Lower leg skin (tissue), 4 donors: Measurements from ENCODE around the gene TSC2. TPM values are rescaled to one million over a fixed set of nuclear protein-coding genes. Genes with fewer than 3 reads are reported as not detected.

Experiments
- DNase-seq, 2 donors: peaks; one replicate each; pipeline ENCODE4 v3.0.0-alpha.2; 2019; ENCODE audit warnings: low spot score in 2 of 2
- H3K4me3 ChIP-seq: fragments of 200-600 bp; sonication (generic); 2 replicates; pipeline ENCODE4 v1.5.1; 2017; ENCODE audit warnings: mild to moderate bottlenecking, low read depth; ENCODE audit not compliant: poor library complexity, severe bottlenecking
- POLR2A ChIP-seq, 2 donors: fragments of 450-650 bp; IDR thresholded peaks; one replicate each; pipeline ENCODE4 v1.6.1; 2016 to 2017; ENCODE audit warnings: antibody characterized with exemption in 2 of 2, mild to moderate bottlenecking in 1 of 2, moderate library complexity in 1 of 2
- WGBS, 2 donors: methylation state at CpG; one replicate each; pipeline ENCODE4 v1.1.5; 2018; 5-methylcytosine and 5-hydroxymethylcytosine counted together
- intact Hi-C: fragments of 100-400 bp; cut with DNase I; formaldehyde crosslinking; loops from one replicate; pipeline ENCODE4 v1.15.0; 2023; ENCODE audit warnings: low total_unique reads
- total RNA-seq, 4 donors: library from RNA; depleted of rRNA; stranded (reverse); fragments of >200 nt; gene quantifications; one replicate each; pipeline ENCODE4 v1.1.0, GENCODE V29; 2016
- TF ChIP-seq, protein P1 (sequence below), 3 donors: fragments of 450-650 bp; IDR thresholded peaks; one replicate each; pipeline ENCODE4 v1.5.1; 2016; ENCODE audit warnings: antibody characterized with exemption in 3 of 3, mild to moderate bottlenecking in 3 of 3, moderate library complexity in 2 of 3

The TSC2 gene
- total RNA-seq, 4 donors from 2014 or later: 56.7 to 130 (median 65.1) TPM

DNA sequence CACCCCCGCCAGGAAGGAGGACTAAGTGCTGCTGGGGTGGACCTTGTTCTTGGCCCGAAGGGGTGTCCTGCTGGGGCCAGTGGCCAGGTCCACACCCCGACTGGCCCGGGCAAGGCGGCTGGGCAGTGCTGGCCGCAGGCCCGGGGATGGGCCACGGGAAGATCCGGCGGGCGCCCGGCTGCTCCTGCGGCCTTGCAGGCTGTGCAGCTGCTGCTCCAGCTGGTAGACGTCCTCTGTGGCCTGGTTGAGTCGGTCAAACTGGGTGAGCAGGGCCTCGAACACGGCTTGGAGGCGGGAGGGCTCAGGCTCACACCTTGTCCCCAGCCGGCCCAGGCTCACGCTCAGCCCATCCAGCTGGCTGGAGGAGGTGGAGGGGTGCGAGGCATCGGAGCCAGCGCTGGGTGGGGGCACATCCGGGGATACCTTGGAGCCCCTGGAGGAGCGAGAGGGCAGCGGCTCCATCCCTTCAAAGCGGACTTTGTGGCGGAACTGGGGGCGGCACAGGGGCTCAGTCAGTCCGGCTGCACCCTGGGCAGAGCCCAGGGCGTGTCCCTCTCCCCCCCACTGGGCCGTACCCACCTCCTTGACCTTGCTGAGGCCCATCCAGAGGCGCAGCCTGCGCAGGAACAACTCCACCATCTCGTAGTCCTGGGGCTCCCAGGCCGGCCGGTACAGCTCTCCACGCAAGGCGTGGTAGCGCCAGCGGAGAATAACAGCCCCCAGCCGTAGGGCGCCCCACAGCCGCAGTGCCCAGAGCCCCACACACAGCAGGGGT lies 42.1 kb downstream of the TSC2 start:
- intact Hi-C loops: loop anchor here (10.0 kb wide), 1 partner anchor 55 kb away; no protein-coding TSS in a partner anchor
- 86 to 89% methylated on average over 39 to 40 of the region's 44 CpGs for WGBS, 2 donors
- TF ChIP-seq, protein P1, sequence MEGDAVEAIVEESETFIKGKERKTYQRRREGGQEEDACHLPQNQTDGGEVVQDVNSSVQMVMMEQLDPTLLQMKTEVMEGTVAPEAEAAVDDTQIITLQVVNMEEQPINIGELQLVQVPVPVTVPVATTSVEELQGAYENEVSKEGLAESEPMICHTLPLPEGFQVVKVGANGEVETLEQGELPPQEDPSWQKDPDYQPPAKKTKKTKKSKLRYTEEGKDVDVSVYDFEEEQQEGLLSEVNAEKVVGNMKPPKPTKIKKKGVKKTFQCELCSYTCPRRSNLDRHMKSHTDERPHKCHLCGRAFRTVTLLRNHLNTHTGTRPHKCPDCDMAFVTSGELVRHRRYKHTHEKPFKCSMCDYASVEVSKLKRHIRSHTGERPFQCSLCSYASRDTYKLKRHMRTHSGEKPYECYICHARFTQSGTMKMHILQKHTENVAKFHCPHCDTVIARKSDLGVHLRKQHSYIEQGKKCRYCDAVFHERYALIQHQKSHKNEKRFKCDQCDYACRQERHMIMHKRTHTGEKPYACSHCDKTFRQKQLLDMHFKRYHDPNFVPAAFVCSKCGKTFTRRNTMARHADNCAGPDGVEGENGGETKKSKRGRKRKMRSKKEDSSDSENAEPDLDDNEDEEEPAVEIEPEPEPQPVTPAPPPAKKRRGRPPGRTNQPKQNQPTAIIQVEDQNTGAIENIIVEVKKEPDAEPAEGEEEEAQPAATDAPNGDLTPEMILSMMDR (IDR thresholded peaks at IDR 0.05): no peak
- no peak for DNase-seq
- no peak overlapping the region for H3K4me3 ChIP-seq

DNA sequence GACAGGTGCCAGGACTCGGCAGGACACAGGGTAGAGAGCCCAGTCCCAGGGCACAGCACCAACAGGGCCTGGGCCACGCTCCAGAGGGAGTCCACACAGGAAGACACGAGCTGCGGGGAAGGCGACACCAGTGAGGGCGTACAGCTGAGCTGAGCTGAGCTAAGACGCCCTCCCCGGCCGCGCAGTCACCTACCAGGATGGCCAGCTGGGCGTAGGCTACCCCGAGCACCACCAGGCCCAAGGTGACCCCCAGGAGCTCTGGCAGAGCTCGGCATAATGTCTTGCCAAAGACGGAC lies 42.6 kb downstream of the TSC2 start:
- no peak for DNase-seq
- no peak overlapping the region for H3K4me3 ChIP-seq
- TF ChIP-seq POLR2A (IDR thresholded peaks at IDR 0.05): no peak
- TF ChIP-seq, protein P1 (IDR thresholded peaks at IDR 0.05): no peak
- WGBS, 2 donors: 90 to 92% methylated on average over 10 to 14 of the region's 14 CpGs
- intact Hi-C loops: no loop called here

DNA sequence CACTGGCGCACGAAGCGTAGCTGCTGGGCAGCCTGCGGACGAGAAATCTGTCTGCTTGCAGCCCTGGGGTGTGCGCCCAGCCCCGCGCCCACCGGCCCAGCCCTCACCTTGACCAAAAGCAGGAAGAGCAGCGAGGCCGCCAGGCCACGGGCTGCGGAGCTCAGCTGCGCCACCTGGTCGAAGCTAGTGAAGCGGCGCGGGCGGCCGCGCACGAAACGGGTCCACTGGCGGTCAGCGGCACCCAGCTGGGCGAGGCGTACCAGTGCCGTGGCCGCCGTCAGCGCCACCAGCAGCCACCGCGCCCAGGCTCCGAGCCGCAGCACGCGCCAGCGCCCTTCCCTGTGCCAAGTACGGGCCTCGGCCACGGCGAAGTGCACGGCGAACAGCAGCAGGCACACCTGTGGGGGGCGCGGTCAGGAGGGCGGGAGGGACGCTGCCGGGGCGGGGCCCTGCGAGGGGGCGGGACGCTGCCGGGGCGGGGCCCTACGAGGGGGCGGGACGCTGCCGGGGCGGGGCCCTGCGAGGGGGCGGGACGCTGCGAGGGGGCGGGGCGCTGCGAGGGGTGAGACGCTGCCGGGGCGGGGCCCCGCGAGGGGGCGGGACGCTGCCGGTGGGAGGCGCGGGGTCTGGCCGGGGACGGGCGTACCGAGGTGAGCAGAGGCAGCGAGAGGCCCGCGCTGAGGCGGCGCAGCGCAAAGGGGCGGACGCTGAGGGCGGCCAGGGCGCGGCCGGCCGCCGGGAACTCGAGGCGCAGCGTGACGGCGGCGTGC lies 43.2 kb downstream of the TSC2 start:
- no peak overlapping the region for H3K4me3 ChIP-seq
- TF ChIP-seq, protein P1 (IDR thresholded peaks at IDR 0.05): no peak
- TF ChIP-seq POLR2A (IDR thresholded peaks at IDR 0.05): no peak
- 59 to 73% methylated on average over 49 to 74 of the region's 101 CpGs for WGBS, 2 donors

DNA sequence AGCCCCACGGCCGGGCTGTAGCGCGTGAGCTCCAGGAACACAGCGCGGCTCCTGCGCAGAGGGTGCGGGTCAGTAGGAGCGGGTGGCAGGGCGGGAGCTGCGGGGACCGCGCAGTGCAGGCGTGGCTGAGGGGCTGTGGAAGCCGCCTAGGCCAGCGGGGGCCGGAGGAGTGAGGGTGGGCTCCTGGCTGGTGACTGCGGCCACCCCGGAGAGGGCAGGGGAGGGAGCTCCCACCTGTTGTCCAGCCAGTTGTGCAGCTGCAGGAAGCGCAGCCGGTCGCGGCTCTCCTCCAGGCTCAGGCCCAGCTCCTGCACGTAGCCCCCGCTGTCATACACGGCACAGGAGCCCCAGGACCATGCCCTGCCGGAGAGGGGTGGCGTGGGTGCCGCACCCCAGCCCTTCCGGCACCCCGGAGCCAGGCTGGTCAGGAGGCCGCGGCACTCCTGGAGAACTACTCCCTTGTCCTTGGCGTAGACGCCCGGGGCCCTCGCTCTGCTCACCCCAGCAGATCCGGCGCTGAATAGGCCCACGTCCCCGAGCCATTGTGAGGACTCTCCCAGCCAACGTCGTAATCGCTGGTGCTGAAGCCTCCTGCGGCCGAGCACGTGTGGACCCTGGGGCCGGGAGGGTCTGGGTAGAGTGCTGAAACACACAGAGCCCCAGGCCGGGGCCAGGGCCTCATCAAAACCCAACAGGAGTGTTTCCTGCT lies 43.9 kb downstream of the TSC2 start:
- DNase-seq: no peak
- WGBS, 2 donors: 63 to 75% methylated on average over 21 to 34 of the region's 49 CpGs
- TF ChIP-seq, protein P1 (IDR thresholded peaks at IDR 0.05): no peak
- no peak for TF ChIP-seq POLR2A (IDR thresholded peaks at IDR 0.05)
- intact Hi-C loops: no loop called here
- no peak overlapping the region for H3K4me3 ChIP-seq

More for the DNA sequence above, 43.2 kb downstream of the TSC2 start:
- DNase-seq: peak in 1 of 2 donors; percentile 70
- intact Hi-C loops: no loop called here

DNA sequence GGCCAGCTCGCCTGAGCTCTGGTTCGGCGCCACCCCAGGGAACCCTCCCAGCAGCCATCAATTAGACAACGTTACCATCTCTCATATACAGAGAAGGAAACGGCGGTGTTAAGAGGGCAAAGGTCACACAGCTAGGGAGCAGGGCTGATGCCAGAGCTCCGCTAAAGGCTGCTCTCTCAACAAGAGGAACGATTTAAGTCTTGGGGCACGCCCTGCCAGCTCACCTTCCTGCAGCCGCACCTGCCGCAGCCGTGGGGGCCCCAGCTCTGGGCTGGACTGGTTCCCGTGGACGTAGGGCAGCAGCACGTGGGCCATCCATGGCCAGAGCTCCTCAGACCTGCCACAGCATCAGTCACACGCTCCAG lies 44.5 kb downstream of the TSC2 start:
- no peak overlapping the region for H3K4me3 ChIP-seq
- no peak for DNase-seq
- WGBS, 2 donors: 60% methylated on average over 12 to 16 of the region's 16 CpGs
- TF ChIP-seq POLR2A (IDR thresholded peaks at IDR 0.05): no peak
- TF ChIP-seq, protein P1 (IDR thresholded peaks at IDR 0.05): no peak
- intact Hi-C loops: no loop called here
